ENCODE data around the gene MYOCD.

DNA sequence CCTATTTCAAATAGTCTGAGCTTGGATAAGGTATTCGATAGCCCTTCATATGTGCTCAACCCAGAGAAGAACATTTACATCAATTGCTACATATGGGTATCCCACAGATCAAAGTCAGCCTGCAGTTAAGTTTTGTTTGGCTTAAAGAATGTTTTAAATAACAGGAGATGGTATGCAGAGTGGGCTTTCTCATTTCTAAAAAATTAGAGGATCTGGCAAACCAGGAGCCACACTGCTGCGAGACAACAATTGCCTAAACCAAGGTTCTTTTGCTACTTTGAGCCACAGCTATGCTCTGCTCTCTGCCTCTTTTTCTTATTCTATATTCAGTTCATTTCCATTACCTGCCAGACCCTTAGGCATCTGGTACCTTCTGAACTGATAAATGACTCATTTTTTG lies 93.4 kb downstream of the MYOCD start:
- TF ChIP-seq BHLHE40 (IDR thresholded peaks at IDR 0.05; ENCODE audit: borderline replicate concordance) = no peak
- no peak for TF ChIP-seq SP1 (IDR thresholded peaks at IDR 0.05)
- no peak for TF ChIP-seq FOXM1 (IDR thresholded peaks at IDR 0.05; ENCODE audit: borderline replicate concordance)
- TF ChIP-seq HDGF (IDR thresholded peaks at IDR 0.05; ENCODE audit: borderline replicate concordance) = no peak
- no peak for TF ChIP-seq FOXK2 (IDR thresholded peaks at IDR 0.05)
- no peak for TF ChIP-seq NFRKB (IDR thresholded peaks at IDR 0.05)
- TF ChIP-seq, protein P1, sequence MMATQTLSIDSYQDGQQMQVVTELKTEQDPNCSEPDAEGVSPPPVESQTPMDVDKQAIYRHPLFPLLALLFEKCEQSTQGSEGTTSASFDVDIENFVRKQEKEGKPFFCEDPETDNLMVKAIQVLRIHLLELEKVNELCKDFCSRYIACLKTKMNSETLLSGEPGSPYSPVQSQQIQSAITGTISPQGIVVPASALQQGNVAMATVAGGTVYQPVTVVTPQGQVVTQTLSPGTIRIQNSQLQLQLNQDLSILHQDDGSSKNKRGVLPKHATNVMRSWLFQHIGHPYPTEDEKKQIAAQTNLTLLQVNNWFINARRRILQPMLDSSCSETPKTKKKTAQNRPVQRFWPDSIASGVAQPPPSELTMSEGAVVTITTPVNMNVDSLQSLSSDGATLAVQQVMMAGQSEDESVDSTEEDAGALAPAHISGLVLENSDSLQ (IDR thresholded peaks at IDR 0.05) = no peak
- no peak for TF ChIP-seq ARNT (IDR thresholded peaks at IDR 0.05)
- TF ChIP-seq ELF4 (IDR thresholded peaks at IDR 0.05) = no peak
- TF ChIP-seq CTBP1 (IDR thresholded peaks at IDR 0.05; ENCODE audit: borderline replicate concordance) = no peak
- no peak for TF ChIP-seq TARDBP (IDR thresholded peaks at IDR 0.05)
- no peak for TF ChIP-seq FOXA1 (IDR thresholded peaks at IDR 0.05)
- no peak for TF ChIP-seq SUZ12 (IDR thresholded peaks at IDR 0.05)
